NCI-H345 treated with DMSO at 0.1 percent for 48 hours (cell line): ENCODE measurements around the gene TINCR.

Experiments used
- DNase-seq: peaks from one replicate; lab custom pipeline; 2025; ENCODE audit not compliant: unreplicated experiment; lab: John Stamatoyannopoulos, UW

The TINCR gene

DNA sequence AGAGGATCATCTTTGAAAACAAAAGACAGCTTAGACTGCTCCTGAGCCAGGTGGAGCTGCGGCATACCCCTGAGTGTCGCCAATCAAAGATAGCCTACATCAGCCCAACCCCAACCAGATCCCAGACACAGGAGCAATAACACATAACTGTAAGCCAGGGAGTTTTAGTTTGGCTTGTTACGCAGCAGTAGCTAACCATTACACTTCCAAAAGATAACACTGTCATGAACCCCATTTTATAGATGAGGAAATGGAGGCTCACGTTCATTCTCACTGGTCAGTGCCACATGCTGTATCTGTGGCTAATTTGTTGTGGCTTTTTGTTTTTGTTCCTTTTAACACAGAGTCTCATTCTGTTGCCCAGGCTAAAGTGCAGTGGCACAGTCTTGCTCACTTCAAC, 47.3 kb downstream of the TINCR start:
- DNase-seq: no peak

DNA sequence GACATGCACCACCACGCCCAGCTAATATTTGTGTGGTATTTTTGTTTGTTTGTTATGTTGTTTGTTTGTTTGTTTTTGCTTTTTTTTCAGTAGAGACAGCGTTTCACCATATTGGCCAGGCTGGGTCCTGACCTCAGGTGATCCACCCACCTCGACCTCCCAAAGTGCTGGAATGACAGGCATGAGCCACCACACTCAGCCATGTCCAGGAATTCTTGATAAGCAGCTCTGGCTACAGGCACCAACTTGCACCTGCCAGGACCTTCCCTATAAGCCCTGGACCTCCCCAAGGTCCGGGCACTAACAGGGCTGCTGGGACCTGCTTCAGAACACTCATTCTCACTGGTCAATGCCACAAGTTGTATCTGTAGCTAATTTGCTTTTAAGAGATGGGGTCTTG, 48.7 kb downstream of the TINCR start:
- DNase-seq: no peak

DNA sequence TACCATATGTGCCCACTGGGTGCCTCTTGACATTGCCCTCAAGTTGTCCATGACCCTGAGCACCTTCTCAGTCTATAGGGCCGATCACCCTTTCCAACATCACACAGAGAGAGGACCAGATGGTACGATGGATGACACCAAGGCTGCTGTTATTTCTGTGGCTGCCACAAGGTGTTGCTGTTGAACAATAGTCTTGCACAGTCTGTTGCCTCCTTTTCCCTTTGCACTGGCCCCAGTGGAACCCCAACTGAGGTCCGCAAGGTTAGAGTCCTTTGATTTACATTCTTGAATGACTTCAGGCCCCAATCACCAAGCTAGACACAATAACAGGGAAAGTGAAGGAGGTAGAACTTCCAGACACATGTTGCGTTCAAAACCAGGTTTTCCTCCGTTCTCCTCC, 52.0 kb downstream of the TINCR start:
- DNase-seq: no peak

DNA sequence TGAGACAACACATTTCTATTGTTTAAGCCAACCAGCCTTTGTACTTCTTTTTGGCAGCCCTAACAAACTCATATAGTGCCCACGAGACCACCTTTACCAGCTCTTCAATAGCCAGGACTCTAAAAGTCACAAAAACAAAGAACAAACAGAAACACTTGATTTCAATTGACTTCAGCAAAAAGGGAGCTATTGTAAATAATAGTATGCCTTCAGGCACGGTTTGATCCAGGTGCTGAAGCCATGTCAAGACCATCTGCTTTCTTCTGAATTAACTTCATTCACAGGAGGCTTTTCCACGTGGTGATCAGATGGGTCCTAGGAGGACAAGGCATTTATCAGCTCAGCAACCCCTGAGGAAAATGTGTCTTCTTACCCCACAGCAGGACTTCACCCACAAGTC, 53.8 kb downstream of the TINCR start:
- no peak for DNase-seq

DNA sequence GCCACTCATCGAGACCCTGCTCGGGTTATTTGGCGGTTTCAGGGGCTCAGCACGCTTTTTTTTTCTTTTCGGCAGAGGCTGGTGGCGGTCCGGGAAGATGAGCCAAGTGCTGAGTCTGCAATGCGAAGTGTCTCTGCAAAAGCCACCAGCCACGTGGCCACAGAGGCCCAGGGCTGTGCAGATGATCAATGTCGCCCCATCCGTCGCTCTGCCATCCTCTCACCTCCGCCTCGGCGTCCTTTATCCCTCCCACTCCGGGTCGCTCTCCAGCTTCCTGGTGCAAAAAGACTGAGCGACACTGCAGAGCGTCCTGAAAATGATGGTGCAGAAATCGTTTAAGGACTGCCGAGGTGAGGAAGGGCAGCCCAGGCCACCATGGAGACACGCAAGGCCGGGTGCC, 55.0 kb downstream of the TINCR start:
- DNase-seq: no peak
